Psoas muscle (tissue), 8 donors: ENCODE measurements around the gene DENND1B. TPM values are rescaled to one million over a fixed set of nuclear protein-coding genes. Genes with fewer than 3 reads are reported as not detected.

Source experiments
- ATAC-seq, 4 donors: fragments of 200-7000 bp; cut with Tn5 transposase; one replicate each; pipeline ENCODE4 v1.9.1; 2020; ENCODE audit warnings: moderate library complexity in 3 of 4, mild to moderate bottlenecking in 2 of 4
- DNase-seq, 2 donors: peaks; one replicate each; pipeline ENCODE4 v3.0.0-alpha.2; 2020
- H3K27ac ChIP-seq: fragments of 200-600 bp; one replicate; pipeline ENCODE4 v1.8.0; 2022
- H3K27me3 ChIP-seq, 3 donors: fragments of 200-600 bp in 1 of 3; one replicate each; pipeline versions ENCODE4 v1.6.1 to v1.8.0; 2013 to 2022; ENCODE audit warnings: low read length in 2 of 3, mild to moderate bottlenecking in 2 of 3, moderate library complexity in 1 of 3; ENCODE audit not compliant: insufficient read depth in 3 of 3
- H3K36me3 ChIP-seq, 2 donors: fragments of 200-600 bp in 1 of 2; one replicate each; pipeline versions ENCODE4 v1.6.1 to v1.8.0; 2013 to 2022; ENCODE audit warnings: low read depth in 1 of 2, mild to moderate bottlenecking in 1 of 2, moderate library complexity in 1 of 2; ENCODE audit not compliant: insufficient read depth in 1 of 2
- H3K4me1 ChIP-seq: fragments of 200-600 bp; one replicate; pipeline ENCODE4 v1.8.0; 2022
- H3K4me3 ChIP-seq: fragments of 200-600 bp; one replicate; pipeline ENCODE4 v1.8.0; 2022; ENCODE audit warnings: mild to moderate bottlenecking
- H3K9me3 ChIP-seq: fragments of 200-600 bp; one replicate; pipeline ENCODE4 v1.8.0; 2022
- WGBS, 3 donors: extraction: QIAGEN DNeasy Blood & Tissue Kit; methylation state at CpG; one replicate each; pipeline versions ENCODE4 v1.1.6 to v1.1.7; 2013; 5-methylcytosine and 5-hydroxymethylcytosine counted together
- intact Hi-C, 2 donors: fragments of 100-400 bp; cut with DNase I; formaldehyde crosslinking; loops; one replicate each; pipeline versions ENCODE4 v1.11.0 to v1.14.2; 2022
- polyA plus RNA-seq, 3 donors: library from polyadenylated mRNA; stranded (reverse); fragments of 200-250 nt; gene quantifications; one replicate each; pipeline ENCODE4 v1.2.3, GENCODE V29; 2013
- total RNA-seq, 4 donors: library from RNA; stranded (reverse); fragmentation: NEBNext Ultra II Directional in 2 of 4; extraction: Animal tissue kit (Norgen Biotek cat#: 25700) in 2 of 4; gene quantifications; one replicate each; pipeline versions ENCODE4 v1.2.1 to v1.2.4, GENCODE V29; 2021 to 2023
- TF ChIP-seq, protein P1 (sequence below): fragments of 200-600 bp; IDR thresholded peaks from one replicate; pipeline ENCODE4 v1.8.0; 2022; ENCODE audit warnings: antibody characterized with exemption
- donor health status: healthy with polysubstance abuse.
- donor health status: DM: no; HTN: no; CAD: no; lungs with moderate emphysema.
- donor health status: Bipolar disorder and iron deficiency.
- donor health status: healthy.
- donor health status: DM: yes; HTN: yes; CAD: no.
- donor health status: DM: no; HTN: no; CAD: no.
- donor health status: DM: no; HTN: no; CAD: no.
- donor health status: DM: yes; HTN: yes; CAD: no.

DENND1B gene
- total and polyA plus RNA-seq, 7 donors, result 1.4 to 11.5 (median 6.2) TPM

GRCh38 chr1:197663162-197663953, 111.9 kb downstream of the DENND1B start:
- TF ChIP-seq, protein P1, sequence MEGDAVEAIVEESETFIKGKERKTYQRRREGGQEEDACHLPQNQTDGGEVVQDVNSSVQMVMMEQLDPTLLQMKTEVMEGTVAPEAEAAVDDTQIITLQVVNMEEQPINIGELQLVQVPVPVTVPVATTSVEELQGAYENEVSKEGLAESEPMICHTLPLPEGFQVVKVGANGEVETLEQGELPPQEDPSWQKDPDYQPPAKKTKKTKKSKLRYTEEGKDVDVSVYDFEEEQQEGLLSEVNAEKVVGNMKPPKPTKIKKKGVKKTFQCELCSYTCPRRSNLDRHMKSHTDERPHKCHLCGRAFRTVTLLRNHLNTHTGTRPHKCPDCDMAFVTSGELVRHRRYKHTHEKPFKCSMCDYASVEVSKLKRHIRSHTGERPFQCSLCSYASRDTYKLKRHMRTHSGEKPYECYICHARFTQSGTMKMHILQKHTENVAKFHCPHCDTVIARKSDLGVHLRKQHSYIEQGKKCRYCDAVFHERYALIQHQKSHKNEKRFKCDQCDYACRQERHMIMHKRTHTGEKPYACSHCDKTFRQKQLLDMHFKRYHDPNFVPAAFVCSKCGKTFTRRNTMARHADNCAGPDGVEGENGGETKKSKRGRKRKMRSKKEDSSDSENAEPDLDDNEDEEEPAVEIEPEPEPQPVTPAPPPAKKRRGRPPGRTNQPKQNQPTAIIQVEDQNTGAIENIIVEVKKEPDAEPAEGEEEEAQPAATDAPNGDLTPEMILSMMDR, result no peak

GRCh38 chr1:197660389-197660788, 114.9 kb downstream of the DENND1B start:
- Histone ChIP-seq H3K4me1 (peaks cover 5% of the 10 kb centered on the region), H3K27ac (no peak overlapping the region), H3K4me3 (no peak overlapping the region), H3K36me3 (no peaks in the 10 kb centered on the region), H3K27me3 (no peaks in the 10 kb centered on the region), H3K9me3 (no peaks in the 10 kb centered on the region)
- intact Hi-C loops, result no loop called here
- DNase-seq (no peak), ATAC-seq (no peak)
- TF ChIP-seq, protein P1, result no peak

More at GRCh38 chr1:197663162-197663953, 111.9 kb downstream of the DENND1B start:
- WGBS, 3 donors, result 63 to 77% (median 64%) methylated on average over 4 of the region's 4 CpGs
- ATAC-seq (no peak), DNase-seq (no peak)
- H3K36me3 ChIP-seq, result no peaks in the 10 kb centered on the region
- H3K27me3 ChIP-seq, result no peaks in the 10 kb centered on the region
- no peaks in the 10 kb centered on the region for H3K9me3 ChIP-seq
- H3K4me1 ChIP-seq, result peaks cover 5% of the 10 kb centered on the region
- no peak overlapping the region for H3K27ac ChIP-seq
- H3K4me3 ChIP-seq, result no peak overlapping the region
- intact Hi-C loops, result no loop called here

- Histone ChIP-seq H3K36me3 (no peaks in the 10 kb centered on the region), H3K4me3 (peak overlapping the region; percentile 13), H3K27ac (no peak overlapping the region), H3K27me3 (no peaks in the 10 kb centered on the region), H3K4me1 (peaks cover 5% of the 10 kb centered on the region), H3K9me3 (no peaks in the 10 kb centered on the region)
- intact Hi-C loops, result no loop called here
- TF ChIP-seq, protein P1, result no peak
- 88 to 96% (median 89%) methylated on average over 3 of the region's 3 CpGs for WGBS, 3 donors
- DNase-seq (no peak), ATAC-seq (no peak)
Observed at GRCh38 chr1:197659171-197659570, 116.1 kb downstream of the DENND1B start.

DNA sequence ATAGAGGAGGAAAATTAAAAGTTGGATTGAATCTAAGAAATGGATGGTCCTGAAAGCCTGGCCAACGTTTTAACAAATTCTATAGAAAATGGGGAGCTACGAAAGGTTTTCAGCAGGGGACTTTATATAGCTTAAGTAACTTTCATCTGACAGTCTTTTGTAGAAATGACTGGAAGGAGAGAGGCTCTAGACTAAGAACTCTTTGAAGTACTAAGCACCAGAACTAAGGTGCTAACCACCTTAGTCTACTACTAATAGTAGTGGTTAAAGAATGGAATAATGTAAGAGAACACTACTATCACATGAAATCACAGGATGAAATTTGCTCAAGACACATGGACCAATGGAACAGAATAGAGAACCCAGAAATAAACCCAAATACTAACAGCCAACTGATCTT, 126.1 kb downstream of the DENND1B start:
- intact Hi-C loops, result no loop called here
- Histone ChIP-seq H3K27ac (no peak overlapping the region), H3K4me1 (no peaks in the 10 kb centered on the region), H3K9me3 (no peaks in the 10 kb centered on the region), H3K27me3 (no peaks in the 10 kb centered on the region), H3K4me3 (no peak overlapping the region), H3K36me3 (peaks cover 0 to 7% of the 10 kb centered on the region in 2 donors)
- TF ChIP-seq, protein P1, result no peak
- DNase-seq (no peak), ATAC-seq (no peak)
- 72 to 87% (median 84%) methylated on average over 2 of the region's 2 CpGs for WGBS, 3 donors

GRCh38 chr1:197638316-197638715, 137.0 kb downstream of the DENND1B start:
- DNase-seq (no peak), ATAC-seq (no peak)
- WGBS, 3 donors, result 61 to 73% (median 62%) methylated on average over 2 of the region's 2 CpGs

More at GRCh38 chr1:197638316-197638715, 137.0 kb downstream of the DENND1B start:
- H3K9me3 ChIP-seq, result no peaks in the 10 kb centered on the region
- no peak overlapping the region for H3K27ac ChIP-seq
- intact Hi-C loops, result no loop called here
- H3K36me3 ChIP-seq, result peaks cover 0 to 21% of the 10 kb centered on the region in 2 donors
- H3K4me1 ChIP-seq, result no peaks in the 10 kb centered on the region
- TF ChIP-seq, protein P1, result no peak
- H3K27me3 ChIP-seq, result no peaks in the 10 kb centered on the region
- H3K4me3 ChIP-seq, result no peak overlapping the region
